ENCODE results near the gene ADAM8.

The ADAM8 gene

DNA sequence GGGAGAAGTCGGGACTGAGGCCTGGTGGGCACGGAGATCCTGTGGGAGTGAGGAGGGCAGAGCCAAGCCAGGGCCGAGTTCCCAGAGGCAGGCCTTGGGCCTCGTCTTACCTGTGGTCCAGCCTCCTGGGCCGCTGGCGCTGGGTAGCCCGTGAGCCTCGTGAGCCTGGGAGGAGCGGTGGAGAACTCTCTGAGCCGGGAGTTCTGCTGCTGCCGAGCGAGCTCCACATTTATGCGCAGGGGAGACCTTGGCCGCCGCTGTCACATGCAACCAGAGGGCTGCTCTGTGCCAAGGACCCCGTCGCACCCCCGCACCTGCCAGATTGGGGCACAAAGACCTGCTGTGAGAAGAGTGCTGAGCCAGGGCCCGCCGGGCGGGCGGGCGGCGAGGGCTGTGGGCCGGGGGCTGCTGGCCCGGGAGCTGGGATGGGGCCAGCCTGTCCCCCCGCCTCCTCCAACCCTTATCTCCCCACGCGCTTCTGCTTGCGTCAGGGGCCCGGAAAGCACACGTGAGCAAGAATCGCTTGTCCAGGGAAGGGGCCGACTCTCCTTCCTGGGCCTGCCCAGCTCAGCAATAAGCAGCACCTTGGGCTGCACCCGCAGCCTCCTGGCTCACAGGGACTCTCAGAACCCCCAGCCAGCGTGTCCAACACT lies 28.9 kb downstream of the ADAM8 start:
- DNase-seq, result no peak

GRCh38 chr10:133246236-133246626 lies 30.4 kb downstream of the ADAM8 start:
- no peak for DNase-seq

DNA sequence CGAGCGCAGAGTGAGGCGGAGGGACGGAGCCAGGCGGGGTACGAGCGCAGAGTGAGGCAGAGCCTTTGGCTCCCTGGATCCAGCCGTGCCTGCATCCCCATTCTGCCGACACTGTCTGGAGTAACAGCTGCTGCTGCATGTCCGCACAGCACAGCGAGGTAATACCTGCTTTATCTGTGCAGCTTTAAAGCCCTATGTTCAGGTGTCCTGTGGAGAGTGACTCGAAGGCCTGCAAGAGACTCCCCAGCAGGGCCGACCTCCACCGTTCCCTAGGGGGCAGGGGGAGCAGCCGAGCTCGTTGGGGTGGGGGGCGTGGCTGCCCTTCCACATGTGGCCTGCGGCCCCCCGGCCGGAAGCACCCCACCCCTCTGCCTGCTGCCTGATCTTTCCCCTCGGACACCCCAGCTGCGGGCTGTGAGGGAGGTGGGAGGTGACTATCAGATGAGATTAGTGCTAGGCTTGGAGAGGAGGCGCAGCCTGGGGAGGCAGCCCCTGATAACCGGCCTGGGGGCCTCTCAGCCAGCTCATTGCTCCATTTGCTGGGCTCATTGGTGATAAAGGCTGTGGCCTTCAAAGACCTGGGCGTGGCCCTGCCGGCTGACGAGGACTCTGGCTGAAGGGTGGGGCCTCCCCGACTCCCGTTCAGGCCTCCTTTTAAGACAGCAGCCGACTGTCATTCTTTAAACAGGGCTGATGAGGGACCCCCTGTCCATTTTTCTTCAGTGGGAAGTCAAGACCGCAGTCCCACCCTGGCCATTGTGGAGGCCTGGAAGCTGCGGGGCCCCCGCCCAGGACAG lies 31.0 kb downstream of the ADAM8 start:
- DNase-seq, result peak; percentile 98

DNA sequence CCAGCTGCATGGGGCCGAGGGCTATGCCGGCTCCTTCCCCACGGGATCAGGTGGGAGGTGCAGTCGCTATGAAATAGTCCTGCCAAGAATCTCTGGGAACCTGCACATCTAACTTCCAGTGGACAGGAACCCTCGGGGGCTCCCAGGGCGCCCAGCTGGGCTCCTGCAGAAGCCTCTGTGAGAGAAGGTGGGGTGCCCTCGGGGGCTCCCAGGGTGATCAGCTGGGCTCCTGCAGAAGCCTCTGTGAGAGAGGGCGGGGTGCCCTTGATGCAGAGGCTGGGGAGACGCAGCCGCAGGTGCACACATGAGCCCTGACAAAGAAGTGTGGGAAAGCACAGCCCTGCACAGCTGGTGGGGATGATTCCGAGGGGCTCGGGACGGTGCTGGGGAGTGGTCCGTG lies 33.1 kb downstream of the ADAM8 start:
- no peak for DNase-seq

- DNase-seq, result no peak
Observed at GRCh38 chr10:133242611-133243356, 33.9 kb downstream of the ADAM8 start.

GRCh38 chr10:133241501-133242205 lies 35.0 kb downstream of the ADAM8 start:
- no peak for DNase-seq

GRCh38 chr10:133239990-133240389 lies 36.7 kb downstream of the ADAM8 start:
- no peak for DNase-seq

- DNase-seq, result no peak
Observed at GRCh38 chr10:133238466-133238804, 38.2 kb downstream of the ADAM8 start.

DNA sequence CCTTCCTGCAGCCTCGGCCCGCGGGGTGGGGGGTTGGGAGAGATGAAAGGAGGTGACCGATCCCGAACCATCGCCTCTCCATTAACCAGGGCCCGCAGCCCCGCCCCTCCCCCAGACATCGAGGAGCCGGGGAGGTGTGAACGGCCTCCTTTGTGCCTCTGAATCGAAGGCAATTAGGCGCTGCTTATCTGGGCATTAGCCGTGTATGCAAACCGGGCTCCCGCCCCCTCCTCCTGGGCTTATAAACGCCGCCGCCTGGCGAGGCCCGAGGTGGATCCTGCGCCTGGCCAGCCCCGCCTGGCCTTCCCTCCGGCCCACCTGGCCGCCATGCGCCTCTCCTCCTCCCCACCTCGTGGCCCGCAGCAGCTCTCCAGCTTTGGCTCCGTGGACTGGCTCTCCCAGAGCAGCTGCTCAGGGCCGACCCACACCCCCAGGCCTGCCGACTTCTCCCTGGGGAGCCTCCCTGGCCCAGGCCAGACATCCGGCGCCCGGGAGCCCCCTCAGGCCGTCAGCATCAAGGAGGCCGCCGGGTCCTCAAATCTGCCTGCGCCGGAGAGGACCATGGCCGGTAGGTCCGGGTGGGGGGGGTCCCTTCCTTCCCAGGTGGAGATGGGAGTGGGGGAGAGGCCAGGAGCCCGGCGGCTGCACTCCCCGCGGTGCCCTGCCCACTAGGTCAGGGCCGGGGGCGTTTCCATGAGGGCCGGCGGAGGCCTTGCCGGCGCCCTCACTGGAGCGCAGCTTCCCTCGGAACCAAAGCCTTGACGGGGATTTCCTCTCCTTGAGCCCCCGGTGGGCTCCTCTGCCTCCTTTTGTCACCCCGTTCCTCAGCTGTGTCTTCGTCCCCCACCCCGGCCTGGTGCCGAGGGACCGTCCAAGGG lies 38.8 kb downstream of the ADAM8 start, which contains the start of gene VENTX:
Gene VENTX, plus strand, starts transcription at position 268 of the 878 bp plus-strand sequence. Its CDS starts 60 bp downstream, at position 328.
- peak; percentile 56 for DNase-seq

DNA sequence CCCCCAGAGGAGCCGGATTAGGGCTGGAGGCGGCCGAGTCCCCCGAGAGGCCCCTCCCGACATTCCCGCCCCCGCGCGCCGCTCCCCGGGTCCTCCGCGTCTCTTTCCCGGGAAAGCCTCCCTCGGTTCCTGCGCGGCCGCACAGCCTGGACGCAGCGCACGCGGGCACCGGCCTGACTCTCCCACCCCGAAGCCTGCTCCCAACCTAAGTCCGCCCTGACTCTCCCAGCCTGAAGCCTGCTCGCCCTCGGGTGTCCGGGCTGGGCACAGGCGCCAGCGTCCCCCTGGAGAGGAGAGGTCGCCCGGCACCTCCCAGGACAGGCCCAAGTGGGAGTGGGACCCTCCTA lies 39.5 kb downstream of the ADAM8 start:
- DNase-seq, result no peak

GRCh38 chr10:133236401-133237240 lies 40.0 kb downstream of the ADAM8 start:
- no peak for DNase-seq

- DNase-seq, result no peak
Observed at GRCh38 chr10:133235932-133236331, 40.7 kb downstream of the ADAM8 start.

DNA sequence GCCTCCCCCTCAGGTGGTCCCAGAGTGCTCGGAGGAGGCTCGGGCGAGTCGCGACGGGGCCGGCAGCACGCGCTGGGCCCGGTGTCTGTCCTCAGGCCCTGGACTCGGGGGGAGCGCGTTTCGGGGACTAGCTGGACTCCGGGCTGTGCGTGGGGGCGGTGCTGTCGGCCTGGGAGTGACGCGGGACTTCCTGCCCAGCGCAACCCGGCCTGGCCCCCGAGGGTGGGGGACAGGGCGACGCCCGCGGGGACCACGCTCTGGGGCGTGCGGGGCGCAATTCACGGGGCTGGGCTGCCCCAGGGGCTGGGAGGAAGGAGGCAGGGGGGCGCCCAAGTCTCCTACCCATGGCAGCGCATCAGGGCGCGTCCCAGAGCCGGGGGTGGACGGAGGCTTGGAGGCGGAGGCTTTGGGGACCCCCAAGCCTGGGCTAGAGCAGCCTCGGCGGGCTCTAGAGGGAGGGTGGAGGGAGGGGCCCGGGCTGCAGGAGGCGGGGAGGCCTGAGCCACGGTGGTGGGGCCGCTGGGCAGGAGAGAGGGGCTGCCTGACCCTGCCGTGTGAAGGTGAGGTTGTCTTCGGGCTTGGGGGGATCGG lies 41.3 kb downstream of the ADAM8 start:
- no peak for DNase-seq

- DNase-seq, result peak; percentile 46
Observed at GRCh38 chr10:133234796-133235195, 41.9 kb downstream of the ADAM8 start.

GRCh38 chr10:133231946-133232574 lies 44.6 kb downstream of the ADAM8 start:
- DNase-seq, result no peak

- no peak for DNase-seq
Observed at GRCh38 chr10:133231244-133231945, 45.3 kb downstream of the ADAM8 start.

DNA sequence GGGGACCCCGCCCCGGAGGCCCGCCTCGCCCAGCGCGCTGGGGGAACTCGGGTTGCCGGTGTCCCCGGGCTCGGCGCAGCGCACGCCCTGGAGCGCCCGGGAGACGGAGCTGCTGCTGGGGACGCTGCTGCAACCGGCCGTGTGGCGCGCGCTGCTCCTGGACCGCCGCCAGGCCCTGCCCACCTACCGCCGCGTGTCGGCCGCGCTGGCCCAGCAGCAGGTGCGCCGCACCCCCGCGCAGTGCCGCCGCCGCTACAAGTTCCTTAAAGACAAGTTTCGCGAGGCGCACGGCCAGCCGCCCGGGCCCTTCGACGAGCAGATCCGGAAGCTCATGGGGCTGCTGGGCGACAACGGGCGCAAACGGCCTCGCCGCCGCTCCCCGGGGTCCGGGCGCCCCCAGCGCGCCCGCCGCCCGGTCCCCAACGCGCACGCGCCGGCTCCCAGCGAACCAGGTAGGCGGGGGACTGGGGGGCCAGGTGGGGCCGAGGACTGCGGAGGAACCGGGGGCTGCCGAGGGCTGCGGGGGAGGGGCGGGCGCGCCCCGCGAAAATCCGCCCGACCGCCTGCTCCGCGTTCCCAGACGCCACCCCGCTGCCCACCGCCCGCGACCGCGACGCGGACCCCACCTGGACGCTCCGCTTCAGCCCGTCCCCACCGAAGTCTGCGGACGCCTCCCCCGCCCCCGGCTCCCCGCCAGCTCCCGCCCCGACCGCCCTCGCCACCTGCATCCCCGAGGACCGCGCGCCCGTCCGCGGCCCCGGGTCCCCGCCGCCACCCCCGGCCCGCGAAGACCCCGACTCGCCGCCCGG lies 46.1 kb downstream of the ADAM8 start:
- DNase-seq, result peak; percentile 71

DNA sequence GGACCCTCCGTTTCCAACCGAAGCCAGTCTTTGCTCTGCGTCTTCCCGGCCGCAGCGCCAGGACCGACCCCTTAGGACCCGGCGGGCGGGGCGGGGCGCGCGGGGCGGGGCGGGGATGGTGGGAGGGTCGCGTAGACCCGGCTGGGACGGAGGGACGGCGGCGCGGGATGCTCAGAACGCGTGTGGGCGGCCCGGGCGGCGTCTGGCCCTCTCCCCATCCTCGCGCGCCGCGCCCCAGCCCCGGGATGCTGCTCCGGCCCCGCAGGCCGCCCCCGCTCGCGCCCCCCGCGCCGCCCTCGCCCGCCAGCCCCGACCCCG lies 46.7 kb downstream of the ADAM8 start, which contains the start of gene UTF1:
Gene UTF1, plus strand, starts transcription at position 174 of the 318 bp plus-strand sequence. Its CDS starts 72 bp downstream, at position 246.
- no peak for DNase-seq

Measured in hematopoietic multipotent progenitor cell treated with erythropoietin and hydrocortisone succinate and interleukin-3 and kit ligand, for 4 days (in vitro differentiated cells).